HG03342 (cell line): ENCODE measurements around the gene EFCAB8.

Experiments
- ATAC-seq: cut with Tn5 transposase; IDR thresholded peaks from one replicate; pipeline ENCODE4 v1.9.1; 2021; ENCODE audit warnings: mild to moderate bottlenecking, moderate library complexity; ENCODE audit not compliant: unreplicated experiment

EFCAB8 gene

GRCh38 chr20:32858701-32859372 lies at the start of gene EFCAB8:
Gene EFCAB8 (plus strand): TSS chr20:32858923. CDS start chr20:32863793, 4,870 bp downstream.
- no peak for ATAC-seq

- no peak for ATAC-seq
Observed at GRCh38 chr20:32809907-32810306, 48.8 kb upstream of the EFCAB8 start.

GRCh38 chr20:32810941-32811340 lies 47.8 kb upstream of the EFCAB8 start:
- ATAC-seq: no peak

GRCh38 chr20:32811886-32812285 lies 46.8 kb upstream of the EFCAB8 start:
- no peak for ATAC-seq

GRCh38 chr20:32819992-32820697 lies 38.6 kb upstream of the EFCAB8 start:
- ATAC-seq: peak; percentile 55

- ATAC-seq: no peak
Observed at GRCh38 chr20:32820698-32821377, 37.9 kb upstream of the EFCAB8 start.

GRCh38 chr20:32822225-32822624 lies 36.5 kb upstream of the EFCAB8 start:
- ATAC-seq: no peak

- no peak for ATAC-seq
Observed at GRCh38 chr20:32823078-32823477, 35.6 kb upstream of the EFCAB8 start.

GRCh38 chr20:32823737-32824588 lies 34.8 kb upstream of the EFCAB8 start:
- no peak for ATAC-seq

- ATAC-seq: no peak
Observed at GRCh38 chr20:32828029-32828680, 30.6 kb upstream of the EFCAB8 start.

- no peak for ATAC-seq
Observed at GRCh38 chr20:32829311-32830005, 29.3 kb upstream of the EFCAB8 start.

GRCh38 chr20:32830437-32830836 lies 28.3 kb upstream of the EFCAB8 start:
- no peak for ATAC-seq

- ATAC-seq: no peak
Observed at GRCh38 chr20:32831982-32832381, 26.7 kb upstream of the EFCAB8 start.

GRCh38 chr20:32832664-32833063 lies 26.1 kb upstream of the EFCAB8 start:
- ATAC-seq: no peak

- ATAC-seq: no peak
Observed at GRCh38 chr20:32834972-32835371, 23.8 kb upstream of the EFCAB8 start.

- ATAC-seq: no peak
Observed at GRCh38 chr20:32837157-32837556, 21.6 kb upstream of the EFCAB8 start.

- no peak for ATAC-seq
Observed at GRCh38 chr20:32839227-32839981, 19.3 kb upstream of the EFCAB8 start.

GRCh38 chr20:32839982-32840285 lies 18.8 kb upstream of the EFCAB8 start:
- no peak for ATAC-seq

GRCh38 chr20:32841174-32841573 lies 17.5 kb upstream of the EFCAB8 start:
- no peak for ATAC-seq
